Umbilical cord (tissue), 2 donors: ENCODE data around the gene TMEM63A. TPM values are rescaled to one million over a fixed set of nuclear protein-coding genes. Genes with fewer than 3 reads are reported as not detected.
A peak's percentile ranks its signal among the peaks of the same experiment; 100 is the strongest.
"Not testable (repeated sequence)": the region's sequence is repeated elsewhere in the genome, so short reads cannot be mapped to it uniquely, and the experiment has no call there.

ENCODE experiments used
- DNase-seq: peaks from one replicate; pipeline ENCODE4 v3.0.0-alpha.2; 2015; ENCODE audit warnings: low spot score
- total RNA-seq: library from RNA; depleted of rRNA; stranded (reverse); fragments of >200 nt; gene quantifications from one replicate; pipeline ENCODE4 v1.2.3, GENCODE V29; 2014; ENCODE audit warnings: low replicate concordance; ENCODE audit not compliant: insufficient read depth

TMEM63A gene
- total RNA-seq, result 15.9 TPM

DNA sequence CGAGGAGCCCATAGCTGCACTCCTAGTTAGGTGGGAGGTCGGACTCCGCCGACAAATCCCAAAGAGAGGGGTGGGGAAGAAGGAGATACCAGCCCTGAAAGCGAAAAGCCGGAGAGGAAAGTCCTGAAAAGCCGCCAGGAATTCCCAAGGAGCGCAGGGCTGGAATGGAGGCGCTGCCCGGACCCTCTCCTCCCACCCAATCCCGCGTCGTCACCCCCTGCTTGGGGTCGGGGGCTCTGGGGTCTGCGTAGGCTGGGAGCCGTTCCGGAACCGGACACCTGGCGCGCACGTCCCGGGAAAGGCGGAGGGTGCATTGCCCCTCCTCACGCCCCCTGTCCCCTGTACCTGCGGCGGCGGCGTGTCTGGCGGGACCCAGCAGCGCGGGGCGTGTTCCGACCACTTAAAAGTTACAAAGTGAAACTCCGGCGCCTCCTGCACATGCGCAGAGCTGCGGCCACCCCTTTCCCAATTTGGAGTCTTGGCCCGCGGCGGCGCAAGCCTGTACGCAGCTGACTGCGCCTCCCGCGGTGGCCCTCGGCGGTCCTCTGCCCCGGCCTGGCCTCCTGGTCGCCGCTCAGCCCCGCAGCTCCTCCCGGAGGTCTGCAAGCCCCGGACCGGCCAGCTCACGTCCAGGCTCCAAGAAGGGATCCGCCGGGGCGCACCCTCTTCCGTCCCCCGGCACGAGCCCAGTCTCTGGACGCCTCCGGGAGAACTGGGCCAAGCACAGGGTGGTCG lies at the start of gene TMEM63A:
TMEM63A (minus strand) TSS at position 422 of the 735 bp plus-strand sequence. CDS start 4,800 bp downstream, outside the sequence.
- peak; percentile 87 for DNase-seq

GRCh38 chr1:225931270-225932136 lies 49.3 kb upstream of the TMEM63A start:
- DNase-seq, result no peak

DNA sequence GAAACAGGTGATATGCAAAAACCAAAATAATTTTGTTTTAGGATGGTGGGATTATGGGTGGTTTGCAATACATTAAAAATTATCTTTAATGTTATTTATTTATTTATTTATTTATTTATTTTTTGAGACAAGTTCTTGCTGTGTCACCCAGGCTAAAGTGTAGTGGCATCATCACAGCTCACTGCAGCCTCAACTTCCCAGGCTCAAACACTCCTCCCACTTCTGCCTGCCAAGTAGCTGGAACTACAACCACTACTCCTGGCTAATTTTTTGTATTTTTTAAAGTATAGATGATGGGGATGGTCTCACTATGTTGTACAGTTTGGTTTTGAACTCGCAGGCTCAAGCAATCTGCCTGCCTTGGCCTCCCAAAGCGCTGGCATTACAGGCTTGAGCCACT lies 48.4 kb upstream of the TMEM63A start:
- no peak for DNase-seq

DNA sequence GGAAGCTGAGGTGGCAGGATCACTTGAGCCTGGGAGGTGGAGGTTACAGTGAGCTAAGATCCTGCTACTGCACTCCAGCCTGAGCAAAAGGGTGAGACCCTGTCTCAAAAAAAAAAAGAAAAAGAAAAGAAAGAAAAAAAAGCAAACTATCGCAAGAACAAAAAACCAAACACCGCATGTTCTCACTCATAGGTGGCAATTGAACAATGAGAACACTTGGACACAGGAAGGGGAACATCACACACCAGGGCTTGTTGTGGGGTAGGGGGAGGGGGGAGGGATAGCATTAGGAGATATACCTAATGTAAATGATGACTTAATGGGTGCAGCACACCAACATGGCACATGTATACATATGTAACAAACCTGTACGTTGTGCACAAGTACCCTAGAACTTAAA lies 47.3 kb upstream of the TMEM63A start:
- DNase-seq, result not testable (repeated sequence)

- DNase-seq, result no peak
Observed at GRCh38 chr1:225928186-225929175, 46.3 kb upstream of the TMEM63A start.

DNA sequence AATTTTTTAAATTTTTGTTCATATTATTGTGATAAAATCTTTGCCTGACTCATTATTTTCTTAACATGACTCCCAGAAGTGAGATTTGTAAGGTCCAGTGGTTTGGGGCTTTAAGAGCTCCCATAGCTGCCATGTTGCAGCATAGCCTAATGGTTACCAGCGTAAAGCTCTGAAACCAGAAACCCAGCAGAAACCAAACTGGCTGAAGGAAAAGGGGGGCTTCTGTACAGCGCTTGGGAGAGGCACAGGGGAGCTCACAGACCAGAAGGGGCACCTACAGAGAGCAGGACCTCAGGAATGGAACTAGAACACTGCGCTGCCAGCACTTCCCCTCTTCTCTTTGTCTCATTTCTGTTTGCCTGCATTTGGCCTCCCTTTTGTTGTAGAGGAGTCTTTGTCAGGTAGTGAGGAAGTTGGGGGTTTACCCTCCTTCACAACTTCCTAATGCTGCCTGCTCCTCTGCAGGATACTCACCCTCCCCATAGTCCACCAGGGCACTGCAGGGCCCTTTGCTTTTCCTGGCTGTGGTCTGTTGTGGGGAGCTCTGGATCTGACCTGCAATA lies 44.5 kb upstream of the TMEM63A start:
- no peak for DNase-seq

GRCh38 chr1:225923692-225924555 lies 41.7 kb upstream of the TMEM63A start, which contains the start of gene PYCR2:
Gene PYCR2 (minus strand): TSS chr1:225924250. CDS start chr1:225924110, 140 bp downstream.
- DNase-seq, result peak; percentile 97

DNA sequence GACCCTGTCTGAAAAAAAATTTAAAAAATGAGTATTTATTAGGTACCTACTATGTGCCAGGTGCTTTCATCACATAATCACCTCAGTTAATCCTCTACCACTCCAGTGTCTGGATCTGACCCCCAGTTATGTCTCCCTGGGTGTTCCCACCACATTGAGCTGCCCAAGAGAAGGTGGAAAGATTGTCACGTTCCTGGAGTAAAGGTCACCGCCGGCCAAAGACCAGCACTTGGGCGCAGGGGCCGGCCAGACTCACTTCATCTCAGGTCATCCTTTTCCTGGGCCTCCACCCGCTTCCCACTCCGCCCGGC lies 41.2 kb upstream of the TMEM63A start:
- DNase-seq, result no peak

DNA sequence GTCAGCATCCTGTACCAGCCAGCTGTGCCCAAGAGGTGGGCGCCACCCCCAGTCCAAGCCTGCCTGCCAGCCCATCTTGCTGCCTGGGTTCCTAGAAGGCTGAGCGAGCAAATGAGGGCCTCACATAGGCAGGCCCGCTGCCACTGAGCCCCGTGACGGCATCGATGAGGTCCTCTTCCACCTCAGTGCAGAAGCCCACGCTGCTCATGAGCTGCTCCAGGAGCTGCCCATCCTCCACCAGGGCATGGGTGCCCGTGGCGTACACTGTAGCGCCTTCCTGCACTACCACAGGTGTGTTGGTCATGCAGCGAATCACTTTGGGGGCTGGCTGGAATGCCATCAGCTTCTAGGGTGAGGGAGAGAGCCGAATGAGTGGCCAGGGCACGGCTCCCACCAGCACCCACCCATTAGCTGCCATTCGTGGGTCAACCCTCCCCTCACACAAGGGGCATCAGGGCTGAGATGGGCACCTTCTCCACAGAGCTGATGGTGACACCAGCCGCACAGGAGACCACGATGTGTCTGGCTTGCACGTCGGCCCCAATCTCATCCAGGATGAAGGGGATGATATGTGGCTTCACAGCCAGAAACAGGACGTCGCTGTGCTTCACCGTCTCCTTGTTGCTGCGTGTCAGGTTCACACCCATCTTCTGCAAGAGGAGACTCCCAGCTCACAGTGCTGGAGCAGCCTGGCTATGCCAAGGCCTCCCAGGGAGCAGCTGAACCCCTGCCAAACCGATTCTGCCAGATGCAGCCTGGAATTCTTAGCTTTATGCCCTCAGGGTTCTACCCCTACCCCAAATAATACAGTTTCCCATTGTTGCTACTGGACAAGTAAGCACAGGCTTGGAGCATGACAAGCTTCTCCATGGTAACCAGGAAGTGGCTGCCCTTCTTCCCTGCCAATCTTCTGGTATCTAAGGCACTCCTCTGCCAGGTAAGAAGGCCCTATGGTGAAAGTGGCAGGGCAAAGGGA lies 39.8 kb upstream of the TMEM63A start:
- DNase-seq, result no peak

DNA sequence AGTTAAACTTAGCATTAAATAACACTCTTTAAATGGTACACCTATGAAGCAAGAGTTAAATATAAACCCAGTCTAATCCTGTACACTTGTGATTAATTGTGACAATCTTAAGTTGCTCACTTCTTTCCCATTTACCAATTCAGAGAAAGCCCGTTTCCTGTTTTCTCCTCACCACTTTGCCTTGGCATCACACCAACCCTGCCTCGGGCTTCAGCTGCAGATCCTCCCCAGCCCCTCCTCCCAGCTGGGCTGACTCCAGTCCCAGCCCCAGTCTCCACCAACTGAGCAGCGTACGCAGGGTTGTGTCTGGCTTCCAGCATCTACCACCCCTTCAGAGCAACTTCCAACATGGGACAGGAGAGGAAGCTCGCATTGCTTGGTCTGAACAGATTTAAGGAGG lies 37.7 kb upstream of the TMEM63A start:
- DNase-seq, result peak; percentile 26

DNA sequence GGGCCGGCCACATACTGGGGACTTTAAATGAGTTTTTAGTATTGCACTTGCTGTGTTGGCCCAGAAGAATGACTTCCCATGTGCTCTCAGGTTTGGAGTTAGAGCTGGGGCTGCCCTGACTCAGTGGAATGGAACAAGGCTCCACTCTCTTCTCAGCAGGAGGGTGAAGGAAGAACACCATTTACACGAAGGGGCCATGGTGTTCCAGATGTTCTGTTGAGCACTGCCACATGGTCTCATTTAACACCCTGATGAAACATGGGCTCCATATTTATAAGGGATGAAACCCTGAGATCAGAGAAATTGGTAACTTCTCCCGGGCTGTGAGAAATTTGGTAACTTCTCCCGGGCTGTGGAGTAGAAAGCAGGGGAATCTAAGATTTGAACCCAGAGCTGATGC lies 36.1 kb upstream of the TMEM63A start:
- DNase-seq, result no peak

- no peak for DNase-seq
Observed at GRCh38 chr1:225917536-225917935, 35.4 kb upstream of the TMEM63A start.

DNA sequence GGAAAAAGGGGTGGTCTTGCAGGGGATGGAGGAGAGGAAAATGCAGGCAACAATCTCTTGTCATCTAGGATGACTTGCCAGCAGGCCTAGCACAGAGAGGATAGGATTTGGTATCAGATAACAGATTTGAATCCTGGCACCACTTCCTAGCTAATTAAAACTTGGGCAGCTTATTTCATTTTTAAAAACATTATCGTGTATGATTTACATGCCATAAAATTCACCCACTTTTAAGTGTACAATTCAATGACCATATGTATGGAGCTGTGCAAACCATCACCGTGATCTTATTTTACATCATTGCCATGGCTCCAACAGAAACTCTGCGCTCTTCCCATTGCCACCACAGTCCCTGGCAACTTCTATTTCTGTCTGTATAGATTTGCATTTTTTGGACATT lies 34.9 kb upstream of the TMEM63A start:
- no peak for DNase-seq

- no peak for DNase-seq
Observed at GRCh38 chr1:225915538-225915991, 33.4 kb upstream of the TMEM63A start.

DNA sequence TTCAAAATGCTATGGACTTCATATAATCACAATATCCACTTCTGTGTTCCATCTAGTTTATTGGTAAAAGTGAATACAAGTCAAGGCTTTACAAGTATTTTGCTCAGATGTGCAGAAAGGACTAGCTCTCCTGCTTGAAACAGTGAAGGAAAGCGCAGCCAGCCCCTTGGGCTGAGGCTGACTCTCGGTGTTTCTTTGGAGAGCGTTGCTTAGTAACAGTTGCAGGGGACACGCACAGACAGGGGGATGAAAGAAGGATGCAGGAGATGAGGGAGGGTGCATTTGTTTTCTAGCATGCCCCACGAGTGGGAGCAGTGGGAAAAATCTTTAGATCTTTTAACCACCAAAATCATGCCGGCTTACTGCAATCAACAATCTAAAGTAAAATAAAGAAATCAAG lies 32.8 kb upstream of the TMEM63A start:
- no peak for DNase-seq

DNA sequence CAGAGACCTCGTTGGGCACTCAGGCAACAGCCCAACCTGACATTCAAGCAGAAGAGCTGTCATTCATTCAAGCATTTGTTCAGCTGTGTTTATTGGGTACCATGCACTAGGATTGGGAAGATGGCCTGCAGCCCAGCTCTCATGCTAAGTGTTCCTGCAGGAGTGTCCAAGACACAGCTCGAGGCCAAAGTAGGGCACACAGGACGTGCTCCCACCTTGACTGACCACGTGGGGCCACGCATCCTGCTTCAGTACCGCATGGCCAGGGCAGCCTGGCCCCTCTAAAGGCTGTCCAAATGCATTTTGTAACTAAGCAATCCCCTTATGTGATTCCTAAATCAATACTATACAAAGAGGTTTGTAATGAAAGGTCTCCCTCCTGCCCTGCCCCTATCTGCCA lies 32.2 kb upstream of the TMEM63A start:
- DNase-seq, result no peak

GRCh38 chr1:225911191-225912130 lies 29.3 kb upstream of the TMEM63A start:
- peak; percentile 35 for DNase-seq

- DNase-seq, result no peak
Observed at GRCh38 chr1:225909477-225909876, 27.3 kb upstream of the TMEM63A start.
